OCI-LY1 (cell line): ENCODE measurements around the gene VPREB1.
"Not testable (repeated sequence)": the region's sequence is repeated elsewhere in the genome, so short reads cannot be mapped to it uniquely, and the experiment has no call there.

Experiments
- H2AFZ ChIP-seq: fragments of 200-600 bp; sonication (generic), shearing (Covaris generic); 2 replicates; pipeline ENCODE4 v1.6.0; 2014; ENCODE audit warnings: antibody characterized with exemption, mild to moderate bottlenecking, low read length
- H3F3A ChIP-seq: fragments of 200-600 bp; sonication (generic), shearing (Covaris generic); 2 replicates; pipeline ENCODE4 v1.6.0; 2014; ENCODE audit warnings: mild to moderate bottlenecking, antibody characterized with exemption, low read length, moderate library complexity; ENCODE audit not compliant: insufficient read depth
- H3K27ac ChIP-seq: fragments of 200-600 bp; sonication (generic); 2 replicates; pipeline ENCODE4 v1.5.1; 2014; ENCODE audit warnings: low read length, mixed run types, mild to moderate bottlenecking, low read depth; ENCODE audit not compliant: poor library complexity, severe bottlenecking
- H3K27me3 ChIP-seq: fragments of 200-600 bp; sonication (generic); 2 replicates; pipeline ENCODE4 v1.6.0; 2014; ENCODE audit warnings: antibody characterized with exemption, mild to moderate bottlenecking, low read length, moderate library complexity; ENCODE audit not compliant: insufficient read depth
- H3K36me3 ChIP-seq: fragments of 200-600 bp; sonication (generic); 2 replicates; pipeline ENCODE4 v1.6.1; 2014; ENCODE audit warnings: mild to moderate bottlenecking, antibody characterized with exemption, low read length, moderate library complexity, mixed read lengths; ENCODE audit not compliant: insufficient read depth
- H3K4me1 ChIP-seq: fragments of 200-600 bp; sonication (generic); 2 replicates; pipeline ENCODE4 v1.5.1; 2014; ENCODE audit warnings: mild to moderate bottlenecking, low read length, moderate library complexity; ENCODE audit not compliant: insufficient read depth, severe bottlenecking
- H3K4me2 ChIP-seq: fragments of 200-600 bp; sonication (generic), shearing (Covaris generic); 2 replicates; pipeline ENCODE4 v1.6.1; 2014; ENCODE audit warnings: low read length
- H3K4me3 ChIP-seq: fragments of 200-600 bp; sonication (generic); 2 replicates; pipeline ENCODE4 v1.5.1; 2014; ENCODE audit warnings: low read length, low read depth, mild to moderate bottlenecking, mixed read lengths; ENCODE audit not compliant: poor library complexity, severe bottlenecking
- H3K79me2 ChIP-seq: fragments of 200-600 bp; shearing (Covaris generic); 2 replicates; pipeline ENCODE4 v1.6.1; 2016; ENCODE audit warnings: mixed run types, low read length, mixed read lengths; ENCODE audit not compliant: insufficient read depth
- H3K9ac ChIP-seq: fragments of 200-600 bp; sonication (generic), shearing (Covaris generic); 2 replicates; pipeline ENCODE4 v1.6.1; 2014; ENCODE audit warnings: mild to moderate bottlenecking, low read length, mixed read lengths
- H3K9me2 ChIP-seq: fragments of 200-600 bp; sonication (generic), shearing (Covaris generic); 2 replicates; pipeline ENCODE4 v1.6.1; 2014; ENCODE audit warnings: low read depth, mild to moderate bottlenecking, low read length, mixed read lengths
- H3K9me3 ChIP-seq: fragments of 200-600 bp; shearing (Covaris generic); 2 replicates; pipeline ENCODE4 v1.6.1; 2014; ENCODE audit warnings: low read length, mixed read lengths
- H4K20me1 ChIP-seq: fragments of 200-600 bp; sonication (generic), shearing (Covaris generic); 2 replicates; pipeline ENCODE4 v1.6.0; 2016; ENCODE audit warnings: mild to moderate bottlenecking, low read length; ENCODE audit not compliant: insufficient read depth

The VPREB1 gene

GRCh38 chr22:22262332-22263074 is 17.9 kb downstream of the VPREB1 start:
- H3K36me3 ChIP-seq, H3K9me3 ChIP-seq, H3K4me3 ChIP-seq, H4K20me1 ChIP-seq, H3F3A ChIP-seq, H3K9ac ChIP-seq, H3K4me2 ChIP-seq, H3K79me2 ChIP-seq, H3K9me2 ChIP-seq, H2AFZ ChIP-seq, H3K27me3 ChIP-seq, H3K4me1 ChIP-seq, H3K27ac ChIP-seq: not testable (repeated sequence)

GRCh38 chr22:22263823-22264222 is 19.2 kb downstream of the VPREB1 start:
- H3K9ac ChIP-seq, H3K9me2 ChIP-seq, H3K79me2 ChIP-seq, H3K4me2 ChIP-seq, H3K4me3 ChIP-seq, H3K36me3 ChIP-seq, H3F3A ChIP-seq, H3K27ac ChIP-seq, H3K4me1 ChIP-seq, H2AFZ ChIP-seq, H4K20me1 ChIP-seq, H3K27me3 ChIP-seq, H3K9me3 ChIP-seq: not testable (repeated sequence)

- not testable (repeated sequence) for H3K9me3 ChIP-seq, H3K27me3 ChIP-seq, H4K20me1 ChIP-seq, H3F3A ChIP-seq, H3K27ac ChIP-seq, H3K4me1 ChIP-seq, H3K4me3 ChIP-seq, H3K9me2 ChIP-seq, H3K36me3 ChIP-seq, H3K4me2 ChIP-seq, H2AFZ ChIP-seq, H3K79me2 ChIP-seq, H3K9ac ChIP-seq
Observed at GRCh38 chr22:22270036-22270676, 25.6 kb downstream of the VPREB1 start.

GRCh38 chr22:22277423-22277822 is 32.8 kb downstream of the VPREB1 start:
- not testable (repeated sequence) for H3K79me2 ChIP-seq, H3F3A ChIP-seq, H3K9ac ChIP-seq, H3K4me3 ChIP-seq, H3K9me2 ChIP-seq, H3K4me2 ChIP-seq, H4K20me1 ChIP-seq, H3K36me3 ChIP-seq, H3K27me3 ChIP-seq, H3K27ac ChIP-seq, H3K9me3 ChIP-seq, H2AFZ ChIP-seq, H3K4me1 ChIP-seq

GRCh38 chr22:22284962-22285756 is 40.6 kb downstream of the VPREB1 start:
- not testable (repeated sequence) for H2AFZ ChIP-seq, H3K4me3 ChIP-seq, H3K27ac ChIP-seq, H3K36me3 ChIP-seq, H3K4me2 ChIP-seq, H3K4me1 ChIP-seq, H4K20me1 ChIP-seq, H3F3A ChIP-seq, H3K27me3 ChIP-seq, H3K9me3 ChIP-seq, H3K79me2 ChIP-seq, H3K9ac ChIP-seq, H3K9me2 ChIP-seq

- not testable (repeated sequence) for H3F3A ChIP-seq, H3K4me2 ChIP-seq, H2AFZ ChIP-seq, H3K9me3 ChIP-seq, H3K9ac ChIP-seq, H3K4me3 ChIP-seq, H3K36me3 ChIP-seq, H3K4me1 ChIP-seq, H3K27ac ChIP-seq, H3K79me2 ChIP-seq, H3K9me2 ChIP-seq, H3K27me3 ChIP-seq, H4K20me1 ChIP-seq
Observed at GRCh38 chr22:22286390-22287105, 42.0 kb downstream of the VPREB1 start.

- H3K9me2 ChIP-seq, H3K27ac ChIP-seq, H2AFZ ChIP-seq, H3K36me3 ChIP-seq, H3K9ac ChIP-seq, H3F3A ChIP-seq, H3K4me3 ChIP-seq, H4K20me1 ChIP-seq, H3K27me3 ChIP-seq, H3K9me3 ChIP-seq, H3K4me1 ChIP-seq, H3K4me2 ChIP-seq, H3K79me2 ChIP-seq: not testable (repeated sequence)
Observed at GRCh38 chr22:22287106-22287626, 42.6 kb downstream of the VPREB1 start.
